A549 (cell line): Measurements from ENCODE around the gene CYP4V2. TPM values are rescaled to one million over a fixed set of nuclear protein-coding genes. Genes with fewer than 3 reads are reported as not detected.
A peak's percentile ranks its signal among the peaks of the same experiment; 100 is the strongest.

Experiments used
- ATAC-seq, 2 experiments: fragments of 200-7000 bp in 1 of 2; fragments of >200 bp in 1 of 2; cut with Nextera tagmentation in 1 of 2; cut with Tn5 transposase in 1 of 2; 3 replicates each; pipeline versions ENCODE4 v1.8.0 to v1.9.1; 2018 to 2020; ENCODE audit warnings: mild to moderate bottlenecking in 1 of 2, moderate library complexity in 1 of 2
- CTCF ChIA-PET: fragments of 300-600 bp; sonication (Branson Sonifier 250); formaldehyde crosslinking; extraction: SDS; loops from one replicate; lab custom pipeline; 2021; ENCODE audit warnings: antibody characterized with exemption, inconsistent platforms; lab: Yijun Ruan, JAX
- POLR2A ChIA-PET: fragments of 350-600 bp; formaldehyde crosslinking; extraction: SDS; loops from one replicate; lab custom pipeline; 2021; ENCODE audit warnings: antibody characterized with exemption, inconsistent platforms; lab: Yijun Ruan, JAX
- DNase-seq, 2 experiments: peaks; one replicate each; pipeline versions ENCODE4 v3.0.0 to v3.0.0-alpha.2; 2011 to 2016; ENCODE audit warnings: low read depth in 1 of 2, low spot score in 1 of 2
- FAIRE-seq: peaks from 2 replicates; lab custom pipeline; 2011; peaks lifted over from hg19 to GRCh38; lab: Jason Lieb, UNC
- H3K27ac ChIP-seq, 2 experiments: fragments of >200 bp; sonication (Bioruptor Twin); formaldehyde crosslinking; 3 replicates each; pipeline ENCODE4 v1.5.1; 2016 to 2017
- H3K4me1 ChIP-seq: fragments of >200 bp; sonication (Bioruptor Twin); formaldehyde crosslinking; 3 replicates; pipeline ENCODE4 v1.6.1; 2016
- H3K4me2 ChIP-seq: fragments of >200 bp; sonication (Bioruptor Twin); formaldehyde crosslinking; 3 replicates; pipeline ENCODE4 v1.6.1; 2016
- H3K4me3 ChIP-seq: fragments of >200 bp; sonication (Bioruptor Twin); formaldehyde crosslinking; 3 replicates; pipeline ENCODE4 v1.5.1; 2016
- H3K9me3 ChIP-seq: fragments of >200 bp; sonication (Bioruptor Twin); formaldehyde crosslinking; 3 replicates; pipeline ENCODE4 v1.6.1; 2016
- CEBPB ChIP-seq, 2 experiments: fragments of >200 bp in 1 of 2; sonication (Bioruptor Twin) in 1 of 2; formaldehyde crosslinking in 1 of 2; IDR thresholded peaks; 2 replicates each; pipeline ENCODE4 v1.6.1; 2012 to 2016
- EHF ChIP-seq: fragments of 250-450 bp; sonication (Bioruptor Pico); IDR thresholded peaks from 2 replicates; pipeline ENCODE4 v1.5.0; 2020; ENCODE audit warnings: mild to moderate bottlenecking
- GATA3 ChIP-seq: IDR thresholded peaks from 2 replicates; pipeline ENCODE4 v1.6.1; 2012; ENCODE audit warnings: borderline replicate concordance
- HDAC2 ChIP-seq: fragments of 200-600 bp; sonication (generic); IDR thresholded peaks from 2 replicates; pipeline ENCODE4 v1.6.1; 2016
- HEYL ChIP-seq: fragments of 250-450 bp; sonication (Bioruptor Pico); IDR thresholded peaks from 2 replicates; pipeline ENCODE4 v1.8.0; 2021; ENCODE audit warnings: mild to moderate bottlenecking, moderate library complexity
- JUN ChIP-seq, 2 experiments: fragments of >200 bp; sonication (Bioruptor Twin); formaldehyde crosslinking; IDR thresholded peaks; 2 replicates in 1 of 2; 3 replicates in 1 of 2; pipeline ENCODE4 v1.6.1; 2016 to 2017
- JUNB ChIP-seq: fragments of >200 bp; sonication (Bioruptor Twin); formaldehyde crosslinking; IDR thresholded peaks from 2 replicates; pipeline ENCODE4 v1.6.1; 2016
- MAFK ChIP-seq: fragments of 450-650 bp; IDR thresholded peaks from 2 replicates; pipeline ENCODE4 v1.6.1; 2014; ENCODE audit not compliant: partially characterized antibody
- MAZ ChIP-seq: fragments of 150-350 bp; IDR thresholded peaks from 2 replicates; pipeline ENCODE4 v1.6.1; 2014; ENCODE audit warnings: antibody characterized with exemption, low read depth, low read length, borderline replicate concordance
- NFE2L2 ChIP-seq: fragments of 150-350 bp; conservative IDR thresholded peaks from 2 replicates; pipeline ENCODE4 v1.6.1; 2014; ENCODE audit warnings: low read length
- PBX3 ChIP-seq: IDR thresholded peaks from 2 replicates; pipeline ENCODE4 v1.6.1; 2012
- RAD21 ChIP-seq, 2 experiments: fragments of >200 bp in 1 of 2; sonication (Bioruptor Twin) in 1 of 2; formaldehyde crosslinking in 1 of 2; IDR thresholded peaks in 1 of 2; conservative IDR thresholded peaks in 1 of 2; 2 replicates in 1 of 2; 3 replicates in 1 of 2; pipeline ENCODE4 v1.6.1; 2012 to 2018; ENCODE audit warnings: inconsistent platforms in 1 of 2
- REST ChIP-seq: fragments of 200-600 bp; sonication (generic); IDR thresholded peaks from 2 replicates; pipeline ENCODE4 v1.6.1; 2016; ENCODE audit warnings: antibody characterized with exemption, mild to moderate bottlenecking, moderate library complexity
- ZC3H11A ChIP-seq: fragments of 450-650 bp; IDR thresholded peaks from 2 replicates; pipeline ENCODE4 v1.6.1; 2014; ENCODE audit warnings: antibody characterized with exemption, mild to moderate bottlenecking
- ZFP36 ChIP-seq: fragments of 450-650 bp; IDR thresholded peaks from 2 replicates; pipeline ENCODE4 v1.6.1; 2014; ENCODE audit warnings: borderline replicate concordance; ENCODE audit not compliant: partially characterized antibody
- WGBS: methylation state at CpG from one replicate; pipeline ENCODE4 v1.1.6; 2017; ENCODE audit errors: missing lambda C conversion rate; 5-methylcytosine and 5-hydroxymethylcytosine counted together
- polyA plus RNA-seq, 4 experiments: library from polyadenylated mRNA; depleted of rRNA in 3 of 4; stranded (reverse); fragments of >200 nt; fragmentation: RNase III in 1 of 4; extraction: RNeasy Plus Mini Kit Qiagen cat#74134 plus additional on column Dnase treatment in 1 of 4; gene quantifications; 2 replicates in 3 of 4; 3 replicates in 1 of 4; pipeline ENCODE4 v1.2.3, GENCODE V29; 2011 to 2017
- TF ChIP-seq, protein P1 (sequence below): fragments of 250-450 bp; sonication (Bioruptor Pico); IDR thresholded peaks from 2 replicates; pipeline ENCODE4 v1.5.0; 2020; ENCODE audit warnings: low read depth, mild to moderate bottlenecking, moderate library complexity
- TF ChIP-seq, protein P2 (sequence below): fragments of >200 bp; sonication (Bioruptor Twin); formaldehyde crosslinking; IDR thresholded peaks from 2 replicates; pipeline ENCODE4 v1.6.1; 2016
- TF ChIP-seq, protein P3 (sequence below): IDR thresholded peaks from 2 replicates; pipeline ENCODE4 v1.6.1; 2012; ENCODE audit warnings: low read depth, borderline replicate concordance
- TF ChIP-seq, protein P4 (sequence below): fragments of >200 bp; sonication (Bioruptor Twin); formaldehyde crosslinking; IDR thresholded peaks from 3 replicates; pipeline ENCODE4 v1.5.1; 2016

Gene CYP4V2
- polyA plus RNA-seq, 2 of the 4 experiments (the other 2 are of a cell fraction): 3.0 to 5.0 TPM

DNA sequence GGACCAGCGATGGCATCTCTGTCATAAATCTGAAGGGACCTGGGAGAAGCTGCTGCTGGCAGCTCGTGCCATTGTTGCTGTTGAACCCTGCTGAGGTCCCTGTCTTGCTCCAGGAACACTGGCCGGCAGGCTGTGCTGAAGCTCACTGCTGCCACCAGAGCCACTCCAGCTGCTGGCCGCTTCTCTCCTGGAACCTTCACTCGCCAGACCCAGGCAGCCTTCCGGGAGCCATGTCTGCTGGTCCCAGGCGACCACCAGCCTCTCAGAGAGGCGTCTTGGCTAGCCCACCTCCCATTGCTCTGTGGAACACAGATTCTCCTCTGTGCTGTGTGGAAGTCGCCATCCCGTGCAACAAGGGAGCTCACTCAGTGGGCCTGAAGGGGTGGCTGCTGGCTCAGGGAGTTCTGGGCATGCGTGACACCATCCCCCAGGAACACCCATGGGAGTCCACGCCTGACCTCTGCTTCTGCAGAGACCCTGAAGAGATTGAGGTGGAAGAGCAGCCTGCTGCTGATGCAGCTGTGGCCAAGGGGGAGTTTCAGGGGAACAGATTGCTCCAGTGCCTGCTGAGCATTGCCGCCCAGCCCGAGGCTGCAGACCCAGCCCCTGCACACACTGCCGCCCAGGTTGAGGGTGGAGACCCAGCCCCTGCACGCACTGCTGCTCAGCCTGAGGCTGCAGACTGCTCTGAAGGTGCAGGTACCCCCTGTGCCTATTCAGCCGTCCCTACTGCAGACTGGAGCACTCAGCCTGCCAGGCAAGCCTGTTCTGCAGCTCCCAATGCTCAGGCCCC is 33.1 kb upstream of the CYP4V2 start:
- WGBS: 74% methylated on average over 9 of the region's 17 CpGs
- POLR2A ChIA-PET: no interaction called here

GRCh38 chr4:186158966-186159365 is 32.4 kb upstream of the CYP4V2 start:
- Histone ChIP-seq H3K9me3 (no peaks in the 10 kb centered on the region), H3K4me2 (no peak overlapping the region), H3K4me3 (no peak overlapping the region), H3K4me1 (no peaks in the 10 kb centered on the region), H3K27ac (no peak overlapping the region)
- ATAC-seq (no peak), FAIRE-seq (no peak), DNase-seq (no peak)
- ChIA-PET CTCF (interaction anchor here (1.1 to 1.6 kb wide), 2 partner anchors 9 to 12 kb away, joined by 4 to 6 read pairs; no protein-coding TSS in a partner anchor), POLR2A (no interaction called here)
- no peak for TF ChIP-seq PBX3
- TF ChIP-seq MAFK: peak; percentile 49
- WGBS: 67% methylated on average over 5 of the region's 5 CpGs

More for the DNA sequence above, 33.1 kb upstream of the CYP4V2 start:
- Histone ChIP-seq H3K9me3 (no peaks in the 10 kb centered on the region), H3K4me2 (no peak overlapping the region), H3K27ac (no peak overlapping the region), H3K4me3 (no peak overlapping the region), H3K4me1 (no peaks in the 10 kb centered on the region)
- peak in 1 of 2 experiments; percentile 39; a peak in 1 of 6 replicates for ATAC-seq
- FAIRE-seq: no peak
- DNase-seq: no peak
- TF ChIP-seq JUN (IDR thresholded peaks at IDR 0.05): no peak
- no peak for TF ChIP-seq RAD21 (conservative IDR thresholded peaks at IDR 0.05 in 1 of 2, IDR thresholded peaks at IDR 0.05 in 1 of 2)
- CTCF ChIA-PET: interaction anchor here (1.1 to 1.6 kb wide), 2 partner anchors 8 to 11 kb away, joined by 4 to 6 read pairs; no protein-coding TSS in a partner anchor

GRCh38 chr4:186159613-186160012 is 31.8 kb upstream of the CYP4V2 start:
- ATAC-seq (no peak), DNase-seq (no peak), FAIRE-seq (no peak)
- TF ChIP-seq EHF (CRISPR knock-in tag): no peak
- no peak for TF ChIP-seq REST
- TF ChIP-seq ZFP36: no peak
- TF ChIP-seq NFE2L2: no peak
- TF ChIP-seq HEYL (CRISPR knock-in tag): no peak
- no peak for TF ChIP-seq ZC3H11A
- no peak for TF ChIP-seq JUN (IDR thresholded peaks at IDR 0.05)
- TF ChIP-seq, protein P1, sequence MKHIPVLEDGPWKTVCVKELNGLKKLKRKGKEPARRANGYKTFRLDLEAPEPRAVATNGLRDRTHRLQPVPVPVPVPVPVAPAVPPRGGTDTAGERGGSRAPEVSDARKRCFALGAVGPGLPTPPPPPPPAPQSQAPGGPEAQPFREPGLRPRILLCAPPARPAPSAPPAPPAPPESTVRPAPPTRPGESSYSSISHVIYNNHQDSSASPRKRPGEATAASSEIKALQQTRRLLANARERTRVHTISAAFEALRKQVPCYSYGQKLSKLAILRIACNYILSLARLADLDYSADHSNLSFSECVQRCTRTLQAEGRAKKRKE (CRISPR knock-in tag): no peak
- TF ChIP-seq, protein P2, sequence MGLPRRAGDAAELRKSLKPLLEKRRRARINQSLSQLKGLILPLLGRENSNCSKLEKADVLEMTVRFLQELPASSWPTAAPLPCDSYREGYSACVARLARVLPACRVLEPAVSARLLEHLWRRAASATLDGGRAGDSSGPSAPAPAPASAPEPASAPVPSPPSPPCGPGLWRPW: no peak
- TF ChIP-seq HDAC2: no peak
- TF ChIP-seq JUNB: no peak
- no peak for TF ChIP-seq CEBPB (IDR thresholded peaks at IDR 0.05)
- no peak for TF ChIP-seq MAZ
- TF ChIP-seq, protein P3, sequence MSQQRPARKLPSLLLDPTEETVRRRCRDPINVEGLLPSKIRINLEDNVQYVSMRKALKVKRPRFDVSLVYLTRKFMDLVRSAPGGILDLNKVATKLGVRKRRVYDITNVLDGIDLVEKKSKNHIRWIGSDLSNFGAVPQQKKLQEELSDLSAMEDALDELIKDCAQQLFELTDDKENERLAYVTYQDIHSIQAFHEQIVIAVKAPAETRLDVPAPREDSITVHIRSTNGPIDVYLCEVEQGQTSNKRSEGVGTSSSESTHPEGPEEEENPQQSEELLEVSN: no peak
- no peak for TF ChIP-seq GATA3
- TF ChIP-seq, protein P4, sequence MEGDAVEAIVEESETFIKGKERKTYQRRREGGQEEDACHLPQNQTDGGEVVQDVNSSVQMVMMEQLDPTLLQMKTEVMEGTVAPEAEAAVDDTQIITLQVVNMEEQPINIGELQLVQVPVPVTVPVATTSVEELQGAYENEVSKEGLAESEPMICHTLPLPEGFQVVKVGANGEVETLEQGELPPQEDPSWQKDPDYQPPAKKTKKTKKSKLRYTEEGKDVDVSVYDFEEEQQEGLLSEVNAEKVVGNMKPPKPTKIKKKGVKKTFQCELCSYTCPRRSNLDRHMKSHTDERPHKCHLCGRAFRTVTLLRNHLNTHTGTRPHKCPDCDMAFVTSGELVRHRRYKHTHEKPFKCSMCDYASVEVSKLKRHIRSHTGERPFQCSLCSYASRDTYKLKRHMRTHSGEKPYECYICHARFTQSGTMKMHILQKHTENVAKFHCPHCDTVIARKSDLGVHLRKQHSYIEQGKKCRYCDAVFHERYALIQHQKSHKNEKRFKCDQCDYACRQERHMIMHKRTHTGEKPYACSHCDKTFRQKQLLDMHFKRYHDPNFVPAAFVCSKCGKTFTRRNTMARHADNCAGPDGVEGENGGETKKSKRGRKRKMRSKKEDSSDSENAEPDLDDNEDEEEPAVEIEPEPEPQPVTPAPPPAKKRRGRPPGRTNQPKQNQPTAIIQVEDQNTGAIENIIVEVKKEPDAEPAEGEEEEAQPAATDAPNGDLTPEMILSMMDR: no peak
- no peak overlapping the region for H3K4me2 ChIP-seq
- H3K9me3 ChIP-seq: no peaks in the 10 kb centered on the region
- CTCF ChIA-PET: interaction anchor here (1.6 kb wide), 1 partner anchor 10 kb away, joined by 6 read pairs; no protein-coding TSS in a partner anchor
- H3K27ac ChIP-seq: no peak overlapping the region
- H3K4me3 ChIP-seq: no peak overlapping the region
- POLR2A ChIA-PET: no interaction called here
- H3K4me1 ChIP-seq: no peaks in the 10 kb centered on the region
- WGBS: 86% methylated on average over 6 of the region's 6 CpGs
